ENCODE data around the gene RLN1. TPM values are rescaled to one million over a fixed set of nuclear protein-coding genes. Genes with fewer than 3 reads are reported as not detected.
"Not testable (repeated sequence)": the region's sequence is repeated elsewhere in the genome, so short reads cannot be mapped to it uniquely, and the experiment has no call there.

Gene RLN1
- polyA plus RNA-seq, 1 donor (not counting 4 experiments of a cell fraction or from before 2014, with no cell fraction given), result 0.10 TPM

GRCh38 chr9:5310851-5311250 is 28.8 kb downstream of the RLN1 start:
- FAIRE-seq (no peak), DNase-seq (ENCODE audit: low read depth, low spot score) (no peak)
- Histone ChIP-seq H3K4me2 (ENCODE audit: control insufficient read depth, extremely low read depth, insufficient read depth, low read depth, low read length) (no peak overlapping the region), H3K9ac (ENCODE audit: control insufficient read depth, extremely low read depth, insufficient read depth, low read length) (no peak overlapping the region), H3K9me1 (ENCODE audit: control insufficient read depth, extremely low read depth, insufficient read depth, low read length) (no peaks in the 10 kb centered on the region), H3K9me3 (ENCODE audit: control insufficient read depth, low read depth, low read length) (no peaks in the 10 kb centered on the region), H3K4me1 (ENCODE audit: control insufficient read depth, extremely low read depth, insufficient read depth, low read length) (no peaks in the 10 kb centered on the region), H4K20me1 (ENCODE audit: control insufficient read depth, extremely low read depth, insufficient read depth, low read length) (no peaks in the 10 kb centered on the region), H3K27ac (ENCODE audit: control insufficient read depth, insufficient read depth, low read length) (no peak overlapping the region), H2AFZ (ENCODE audit: control insufficient read depth, low read length) (no peak overlapping the region), H3K79me2 (ENCODE audit: control insufficient read depth, insufficient read depth, low read length) (no peaks in the 10 kb centered on the region), H3K27me3 (ENCODE audit: control insufficient read depth, extremely low read depth, insufficient read depth, low read length) (peaks cover 3% of the 10 kb centered on the region), H3K36me3 (ENCODE audit: control insufficient read depth in 2 of 2, extremely low read depth in 1 of 2, insufficient read depth in 2 of 2, low read length in 2 of 2) (no peaks in the 10 kb centered on the region), H3K4me3 (ENCODE audit: control insufficient read depth in 2 of 3, extremely low read depth in 1 of 3, insufficient read depth in 2 of 3, low read depth in 1 of 3, low read length in 3 of 3) (no peak overlapping the region)
- dilution Hi-C loops (cut with MboI; ENCODE audit: extremely low pct_ligation_motif_present, low sequenced_read_pairs), result no loop called here
- TF ChIP-seq, protein P1, sequence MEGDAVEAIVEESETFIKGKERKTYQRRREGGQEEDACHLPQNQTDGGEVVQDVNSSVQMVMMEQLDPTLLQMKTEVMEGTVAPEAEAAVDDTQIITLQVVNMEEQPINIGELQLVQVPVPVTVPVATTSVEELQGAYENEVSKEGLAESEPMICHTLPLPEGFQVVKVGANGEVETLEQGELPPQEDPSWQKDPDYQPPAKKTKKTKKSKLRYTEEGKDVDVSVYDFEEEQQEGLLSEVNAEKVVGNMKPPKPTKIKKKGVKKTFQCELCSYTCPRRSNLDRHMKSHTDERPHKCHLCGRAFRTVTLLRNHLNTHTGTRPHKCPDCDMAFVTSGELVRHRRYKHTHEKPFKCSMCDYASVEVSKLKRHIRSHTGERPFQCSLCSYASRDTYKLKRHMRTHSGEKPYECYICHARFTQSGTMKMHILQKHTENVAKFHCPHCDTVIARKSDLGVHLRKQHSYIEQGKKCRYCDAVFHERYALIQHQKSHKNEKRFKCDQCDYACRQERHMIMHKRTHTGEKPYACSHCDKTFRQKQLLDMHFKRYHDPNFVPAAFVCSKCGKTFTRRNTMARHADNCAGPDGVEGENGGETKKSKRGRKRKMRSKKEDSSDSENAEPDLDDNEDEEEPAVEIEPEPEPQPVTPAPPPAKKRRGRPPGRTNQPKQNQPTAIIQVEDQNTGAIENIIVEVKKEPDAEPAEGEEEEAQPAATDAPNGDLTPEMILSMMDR (optimal IDR thresholded peaks at IDR 0.05 in 1 of 3, IDR thresholded peaks at IDR 0.05 in 1 of 3, conservative IDR thresholded peaks at IDR 0.05 in 1 of 3; ENCODE audit: extremely low read depth in 1 of 3, insufficient read depth in 2 of 3, low read length in 3 of 3), result no peak
- TF ChIP-seq EZH2 (IDR thresholded peaks at IDR 0.05; ENCODE audit: low read length), result no peak

GRCh38 chr9:5305741-5306140 is 33.9 kb downstream of the RLN1 start:
- no peak for FAIRE-seq
- H3K27me3 ChIP-seq (ENCODE audit: control insufficient read depth, extremely low read depth, insufficient read depth, low read length), result no peaks in the 10 kb centered on the region
- no peak overlapping the region for H3K27ac ChIP-seq (ENCODE audit: control insufficient read depth, insufficient read depth, low read length)
- no peaks in the 10 kb centered on the region for H3K79me2 ChIP-seq (ENCODE audit: control insufficient read depth, insufficient read depth, low read length)
- no peaks in the 10 kb centered on the region for H3K9me3 ChIP-seq (ENCODE audit: control insufficient read depth, low read depth, low read length)
- H2AFZ ChIP-seq (ENCODE audit: control insufficient read depth, low read length), result no peak overlapping the region
- no peak overlapping the region for H3K9ac ChIP-seq (ENCODE audit: control insufficient read depth, extremely low read depth, insufficient read depth, low read length)
- H3K4me2 ChIP-seq (ENCODE audit: control insufficient read depth, extremely low read depth, insufficient read depth, low read depth, low read length), result no peak overlapping the region
- no peak overlapping the region for H3K4me3 ChIP-seq (ENCODE audit: control insufficient read depth in 2 of 3, extremely low read depth in 1 of 3, insufficient read depth in 2 of 3, low read depth in 1 of 3, low read length in 3 of 3)
- no peaks in the 10 kb centered on the region for H3K36me3 ChIP-seq (ENCODE audit: control insufficient read depth in 2 of 2, extremely low read depth in 1 of 2, insufficient read depth in 2 of 2, low read length in 2 of 2)
- no peaks in the 10 kb centered on the region for H3K4me1 ChIP-seq (ENCODE audit: control insufficient read depth, extremely low read depth, insufficient read depth, low read length)
- H3K9me1 ChIP-seq (ENCODE audit: control insufficient read depth, extremely low read depth, insufficient read depth, low read length), result no peaks in the 10 kb centered on the region
- dilution Hi-C loops (cut with MboI; ENCODE audit: extremely low pct_ligation_motif_present, low sequenced_read_pairs), result no loop called here
- no peak for DNase-seq (ENCODE audit: low read depth, low spot score)
- TF ChIP-seq, protein P1 (optimal IDR thresholded peaks at IDR 0.05 in 1 of 3, IDR thresholded peaks at IDR 0.05 in 1 of 3, conservative IDR thresholded peaks at IDR 0.05 in 1 of 3; ENCODE audit: extremely low read depth in 1 of 3, insufficient read depth in 2 of 3, low read length in 3 of 3), result no peak
- no peak for TF ChIP-seq EZH2 (IDR thresholded peaks at IDR 0.05; ENCODE audit: low read length)
- H4K20me1 ChIP-seq (ENCODE audit: control insufficient read depth, extremely low read depth, insufficient read depth, low read length), result no peaks in the 10 kb centered on the region

DNA sequence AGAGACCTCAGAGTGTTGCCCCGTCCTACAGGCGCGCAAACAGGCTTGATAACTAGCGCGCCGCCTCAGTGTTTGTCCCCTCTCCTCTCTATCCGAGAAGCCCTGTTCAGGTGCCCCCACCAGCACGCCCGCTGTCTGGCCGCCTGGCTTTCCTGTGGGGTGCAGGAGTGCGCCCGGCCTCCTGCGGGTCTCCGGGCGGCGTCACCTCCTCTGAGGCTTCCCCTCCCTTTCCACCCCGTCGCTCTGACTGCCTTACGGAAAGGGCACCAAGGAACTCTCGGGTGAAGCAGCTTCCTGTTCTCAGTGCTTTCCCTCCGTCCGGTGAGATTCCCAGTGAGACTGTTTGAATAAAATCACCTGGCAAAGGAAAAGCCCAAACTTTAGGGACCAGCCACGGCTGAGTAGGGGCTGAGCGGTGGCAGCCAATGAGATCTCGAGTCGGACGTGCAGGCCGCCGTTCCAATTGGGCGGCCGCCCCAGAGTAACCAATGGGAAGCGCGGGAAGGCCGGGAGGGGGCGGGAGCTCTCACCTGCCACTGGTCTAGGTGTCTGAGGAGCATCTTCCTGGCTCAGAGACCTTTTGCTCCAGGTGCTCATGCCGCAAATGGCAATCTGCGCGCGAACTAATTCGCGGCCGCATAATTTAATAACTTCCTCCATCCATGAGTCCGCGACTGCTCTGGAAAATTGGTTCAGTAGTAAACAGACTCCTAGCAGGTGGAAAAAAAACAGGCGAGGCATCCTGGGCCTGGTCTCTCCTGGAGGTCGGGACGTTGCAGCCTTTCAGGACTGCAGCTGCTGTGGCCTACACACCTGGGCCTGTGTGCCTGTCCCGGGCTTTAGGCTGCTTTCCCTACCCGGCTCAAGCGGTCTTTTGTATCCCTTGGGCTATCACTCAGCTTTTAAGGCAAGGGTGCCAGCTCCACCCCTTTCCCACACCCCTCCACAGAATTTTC is 35.6 kb downstream of the RLN1 start, which contains the start of gene RLN2:
TSS of gene RLN2 (minus strand) at position 877 of the 956 bp plus-strand sequence. CDS start at position 741, 136 bp downstream.
- dilution Hi-C loops (cut with MboI; ENCODE audit: extremely low pct_ligation_motif_present, low sequenced_read_pairs); H3K9me1 ChIP-seq (ENCODE audit: control insufficient read depth, extremely low read depth, insufficient read depth, low read length); H4K20me1 ChIP-seq (ENCODE audit: control insufficient read depth, extremely low read depth, insufficient read depth, low read length); H3K27me3 ChIP-seq (ENCODE audit: control insufficient read depth, extremely low read depth, insufficient read depth, low read length); H3K27ac ChIP-seq (ENCODE audit: control insufficient read depth, insufficient read depth, low read length); H3K4me1 ChIP-seq (ENCODE audit: control insufficient read depth, extremely low read depth, insufficient read depth, low read length); H3K4me3 ChIP-seq (ENCODE audit: control insufficient read depth in 2 of 3, extremely low read depth in 1 of 3, insufficient read depth in 2 of 3, low read depth in 1 of 3, low read length in 3 of 3); H3K9me3 ChIP-seq (ENCODE audit: control insufficient read depth, low read depth, low read length); H3K79me2 ChIP-seq (ENCODE audit: control insufficient read depth, insufficient read depth, low read length); H3K36me3 ChIP-seq (ENCODE audit: control insufficient read depth in 2 of 2, extremely low read depth in 1 of 2, insufficient read depth in 2 of 2, low read length in 2 of 2); H3K4me2 ChIP-seq (ENCODE audit: control insufficient read depth, extremely low read depth, insufficient read depth, low read depth, low read length); DNase-seq (ENCODE audit: low read depth, low spot score); H3K9ac ChIP-seq (ENCODE audit: control insufficient read depth, extremely low read depth, insufficient read depth, low read length): not testable (repeated sequence)
- peak; percentile 98 for FAIRE-seq
- peak within 1 kb of the TSS; percentile 30 for H2AFZ ChIP-seq (ENCODE audit: control insufficient read depth, low read length)

All from keratinocyte (primary cell).